HepG2 (cell line): ENCODE data around the gene EFNA2. TPM values are rescaled to one million over a fixed set of nuclear protein-coding genes. Genes with fewer than 3 reads are reported as not detected.
A peak's percentile ranks its signal among the peaks of the same experiment; 100 is the strongest.

ENCODE experiments used
- AGO1 ChIP-seq: fragments of 200-400 bp; formaldehyde crosslinking; IDR thresholded peaks from 2 replicates; pipeline ENCODE4 v1.6.1; 2017; ENCODE audit warnings: mild to moderate bottlenecking, low read depth, low read length, moderate library complexity; ENCODE audit not compliant: poor library complexity, severe bottlenecking
- ASH2L ChIP-seq: fragments of 300-600, 200-600 bp; sonication (generic); IDR thresholded peaks from 2 replicates; pipeline ENCODE4 v1.7.0; 2017; ENCODE audit warnings: low read depth, mild to moderate bottlenecking, moderate library complexity, mixed read lengths, low read length; ENCODE audit not compliant: insufficient read length
- BRCA1 ChIP-seq: sonication (generic); formaldehyde crosslinking; IDR thresholded peaks from 2 replicates; pipeline ENCODE4 v1.4.0; 2020; ENCODE audit warnings: missing genetic modification reagents
- CTCF ChIP-seq: sonication (generic); formaldehyde crosslinking; IDR thresholded peaks from 2 replicates; pipeline ENCODE4 v1.5.0; 2020; ENCODE audit warnings: mild to moderate bottlenecking, missing genetic modification reagents, moderate library complexity
- HNRNPL ChIP-seq: fragments of 200-400 bp; formaldehyde crosslinking; IDR thresholded peaks from 2 replicates; pipeline ENCODE4 v1.6.1; 2017; ENCODE audit warnings: mild to moderate bottlenecking, low read depth, low read length
- HNRNPLL ChIP-seq: fragments of 200-400 bp; formaldehyde crosslinking; IDR thresholded peaks from 2 replicates; pipeline ENCODE4 v1.6.1; 2017; ENCODE audit warnings: mild to moderate bottlenecking, low read depth, low read length; ENCODE audit not compliant: poor library complexity, severe bottlenecking
- HOXA7 ChIP-seq: sonication (generic); formaldehyde crosslinking; IDR thresholded peaks from 2 replicates; pipeline ENCODE4 v1.8.1; 2022; ENCODE audit warnings: mild to moderate bottlenecking, missing genetic modification reagents, moderate library complexity
- KDM5A ChIP-seq: fragments of 200-600 bp; sonication (generic); IDR thresholded peaks from 2 replicates; pipeline ENCODE4 v1.7.0; 2018; ENCODE audit warnings: antibody characterized with exemption, mild to moderate bottlenecking, low read length, borderline replicate concordance
- MED8 ChIP-seq: sonication (generic); formaldehyde crosslinking; IDR thresholded peaks from 2 replicates; pipeline ENCODE4 v1.8.1; 2023; ENCODE audit warnings: mild to moderate bottlenecking, missing genetic modification reagents; ENCODE audit not compliant: insufficient replicate concordance
- NR2F6 ChIP-seq, 2 experiments: IDR thresholded peaks; 2 replicates each; pipeline ENCODE4 v1.6.1; 2016; ENCODE audit warnings: antibody characterized with exemption in 1 of 2, mild to moderate bottlenecking in 1 of 2
- PAX8 ChIP-seq: sonication (generic); formaldehyde crosslinking; IDR thresholded peaks from 2 replicates; pipeline ENCODE4 v1.8.0; 2022; ENCODE audit warnings: mild to moderate bottlenecking, missing genetic modification reagents, borderline replicate concordance
- PCBP1 ChIP-seq: fragments of 200-400 bp; formaldehyde crosslinking; IDR thresholded peaks from 2 replicates; pipeline ENCODE4 v1.6.1; 2017; ENCODE audit warnings: mild to moderate bottlenecking, low read depth, low read length, borderline replicate concordance
- RBFOX2 ChIP-seq: fragments of 200-400 bp; formaldehyde crosslinking; IDR thresholded peaks from 2 replicates; pipeline ENCODE4 v1.6.1; 2017; ENCODE audit warnings: low read depth, mild to moderate bottlenecking, low read length
- SCMH1 ChIP-seq: sonication (generic); formaldehyde crosslinking; IDR thresholded peaks from 2 replicates; pipeline ENCODE4 v1.9.0; 2021; ENCODE audit warnings: missing genetic modification reagents, mild to moderate bottlenecking, borderline replicate concordance
- SNAI1 ChIP-seq: sonication (generic); formaldehyde crosslinking; IDR thresholded peaks from 2 replicates; pipeline ENCODE4 v1.5.0; 2020; ENCODE audit warnings: mild to moderate bottlenecking, missing genetic modification reagents, borderline replicate concordance
- TAF1 ChIP-seq: sonication (generic); formaldehyde crosslinking; IDR thresholded peaks from 2 replicates; pipeline ENCODE4 v1.4.0; 2020; ENCODE audit warnings: missing genetic modification reagents
- ZBTB1 ChIP-seq: sonication (generic); formaldehyde crosslinking; IDR thresholded peaks from 2 replicates; pipeline ENCODE4 v1.4.0; 2020; ENCODE audit warnings: missing genetic modification reagents, borderline replicate concordance
- ZBTB38 ChIP-seq: sonication (generic); formaldehyde crosslinking; IDR thresholded peaks from 2 replicates; pipeline ENCODE4 v1.5.1; 2020; ENCODE audit warnings: mild to moderate bottlenecking, missing genetic modification reagents
- ZKSCAN8 ChIP-seq: IDR thresholded peaks from 2 replicates; pipeline ENCODE4 v1.6.1; 2016; ENCODE audit warnings: borderline replicate concordance, missing genetic modification reagents, missing compliant biosample characterization
- ZNF121 ChIP-seq: sonication (generic); formaldehyde crosslinking; IDR thresholded peaks from 2 replicates; pipeline ENCODE4 v1.5.0; 2020; ENCODE audit warnings: mild to moderate bottlenecking, missing genetic modification reagents
- ZNF383 ChIP-seq: sonication (generic); formaldehyde crosslinking; IDR thresholded peaks from 2 replicates; pipeline ENCODE4 v1.4.0; 2020; ENCODE audit warnings: missing genetic modification reagents, mild to moderate bottlenecking, borderline replicate concordance
- ZNF501 ChIP-seq: sonication (generic); formaldehyde crosslinking; IDR thresholded peaks from 2 replicates; pipeline ENCODE4 v1.5.1; 2020; ENCODE audit warnings: mild to moderate bottlenecking, moderate library complexity, missing genetic modification reagents
- ZNF644 ChIP-seq: IDR thresholded peaks from 2 replicates; pipeline ENCODE4 v1.6.1; 2016; ENCODE audit warnings: low read depth
- ZNF703 ChIP-seq: sonication (generic); formaldehyde crosslinking; IDR thresholded peaks from 2 replicates; pipeline ENCODE4 v1.5.1; 2020; ENCODE audit warnings: missing genetic modification reagents, mild to moderate bottlenecking, moderate library complexity, borderline replicate concordance
- polyA plus RNA-seq, 8 experiments: library from polyadenylated mRNA; depleted of rRNA in 3 of 8; stranded (reverse) in 7 of 8; unstranded in 1 of 8; fragments of >200 nt; fragmentation: Illumina TruSeq in 4 of 8; extraction: Trizol in 4 of 8; gene quantifications; 2 replicates each; pipeline versions ENCODE4 v1.2.1 to v1.2.3, GENCODE V29; 2011 to 2016; ENCODE audit warnings: low read depth in 4 of 8, missing spikeins in 1 of 8, mixed read lengths in 1 of 8; ENCODE audit not compliant: insufficient read depth in 1 of 8
- total RNA-seq, 5 experiments: library from RNA; depleted of rRNA; stranded (reverse); fragments of >200 nt; fragmentation: Illumina TruSeq; extraction: Trizol; gene quantifications; 2 replicates each; pipeline ENCODE4 v1.2.3, GENCODE V29; 2016; ENCODE audit warnings: low read depth in 1 of 5

The EFNA2 gene
- total and polyA plus RNA-seq, 2 of the 13 experiments (the other 11 are each of a cell fraction or from before 2014, with no cell fraction given) = 6.0 to 9.9 TPM

DNA sequence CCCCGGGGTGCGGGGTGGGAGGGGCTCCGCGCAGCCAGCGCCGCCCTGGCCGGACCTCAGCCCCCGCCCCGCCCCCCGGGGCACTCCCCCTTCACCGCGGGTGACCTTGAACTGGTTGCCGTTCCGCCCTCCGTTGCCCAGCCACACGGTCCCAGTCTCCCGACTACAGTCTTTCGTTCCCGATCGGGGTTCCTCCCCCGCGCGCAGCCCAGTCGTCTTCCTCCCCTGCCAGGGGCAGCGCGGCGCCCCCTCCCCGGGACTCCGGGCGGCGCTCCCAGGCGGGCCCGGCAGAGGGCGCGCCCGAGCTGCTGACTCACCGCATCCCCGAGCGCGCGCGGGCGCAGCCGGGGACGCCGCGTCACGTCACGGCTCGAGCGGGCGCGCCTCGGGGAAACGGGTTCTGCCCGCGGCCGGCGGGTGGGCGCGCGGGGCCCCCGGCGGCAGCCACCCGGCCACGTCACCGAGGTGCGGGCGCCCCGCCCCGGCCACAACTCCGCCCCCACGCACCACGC is 36.8 kb upstream of the EFNA2 start (continued):
- TF ChIP-seq NR2F6 (IDR thresholded peaks at IDR 0.05) (no peak), NR2F6 (CRISPR knock-in tag; IDR thresholded peaks at IDR 0.05) (peak; percentile 43; the same call in 1 of the 2 replicates), HNRNPLL (peak; percentile 14), ZNF501 (CRISPR knock-in tag) (peak; percentile 18; the same call in 1 of the 2 replicates), ZKSCAN8 (0 out of 2 replicates have a peak, but pooled peaks have one; percentile 6), SCMH1 (CRISPR knock-in tag) (no peak), MED8 (CRISPR knock-in tag) (no peak), ZNF703 (CRISPR knock-in tag) (peak; percentile 58; the same call in 1 of the 2 replicates), ZBTB38 (CRISPR knock-in tag) (0 out of 2 replicates have a peak, but pooled peaks have one; percentile 9), KDM5A (peak; percentile 47; the same call in 1 of the 2 replicates), CTCF (CRISPR knock-in tag) (peak; percentile 56), HNRNPL (peak; percentile 7; the same call in 1 of the 2 replicates), PAX8 (CRISPR knock-in tag) (0 out of 2 replicates have a peak, but pooled peaks have one; percentile 11), PCBP1 (no peak), RBFOX2 (peak; percentile 88), ZNF121 (CRISPR knock-in tag) (peak; percentile 56; the same call in 1 of the 2 replicates), AGO1 (peak; percentile 85), BRCA1 (CRISPR knock-in tag) (no peak), ZNF383 (no peak), ZNF644 (CRISPR knock-in tag) (no peak), TAF1 (CRISPR knock-in tag) (0 out of 2 replicates have a peak, but pooled peaks have one; percentile 1), ASH2L (peak; percentile 46), HOXA7 (CRISPR knock-in tag) (no peak), SNAI1 (0 out of 2 replicates have a peak, but pooled peaks have one; percentile 7), ZBTB1 (CRISPR knock-in tag) (no peak)
